Central memory CD8-positive, alpha-beta T cell (primary cell): Measurements from ENCODE around the gene FBRS.
"Not testable (repeated sequence)": the region's sequence is repeated elsewhere in the genome, so short reads cannot be mapped to it uniquely, and the experiment has no call there.

ENCODE experiments used
- ATAC-seq: fragments of 150-1000 bp; cut with Tn5 transposase; replicated peaks from 2 replicates; pipeline ENCODE4 v1.10.0; 2022; ENCODE audit warnings: mild to moderate bottlenecking, moderate FRiP score, moderate number of reproducible peaks; ENCODE audit not compliant: poor library complexity, severe bottlenecking; ENCODE audit errors: extremely low read depth
- DNase-seq, 2 donors: peaks; one replicate each; pipeline ENCODE4 v3.0.0; 2021; ENCODE audit warnings: low spot score in 2 of 2
- H3K27ac Mint-ChIP-seq: one replicate; pipeline ENCODE4 v1.8.0; 2022; ENCODE audit warnings: low read depth, mild to moderate bottlenecking, moderate library complexity, mixed read lengths
- H3K27me3 Mint-ChIP-seq: one replicate; pipeline ENCODE4 v1.8.0; 2022; ENCODE audit warnings: mixed read lengths
- H3K36me3 Mint-ChIP-seq: one replicate; pipeline ENCODE4 v1.8.0; 2022; ENCODE audit warnings: mild to moderate bottlenecking, moderate library complexity, mixed read lengths; ENCODE audit not compliant: insufficient read depth
- H3K4me1 Mint-ChIP-seq: one replicate; pipeline ENCODE4 v1.8.0; 2022; ENCODE audit warnings: mixed read lengths
- H3K4me3 Mint-ChIP-seq: one replicate; pipeline ENCODE4 v1.8.0; 2022; ENCODE audit warnings: mild to moderate bottlenecking, moderate library complexity, mixed read lengths
- H3K9me3 Mint-ChIP-seq: one replicate; pipeline ENCODE4 v1.8.0; 2022; ENCODE audit warnings: mixed read lengths

The FBRS gene

GRCh38 chr16:30698139-30698815 lies 40.0 kb downstream of the FBRS start:
- H3K4me3 Mint-ChIP-seq, result peak overlapping the region; percentile 96

GRCh38 chr16:30698816-30699614 lies 40.8 kb downstream of the FBRS start, which contains the start of gene SRCAP:
Gene SRCAP, plus strand, starts transcription at chr16:30699171. Its CDS starts 1,654 bp downstream, at chr16:30700825.
- ATAC-seq (peak; percentile 10), DNase-seq (peak; percentile 15 to 60)
- no peaks in the 10 kb centered on the region for H3K27me3 Mint-ChIP-seq
- peaks cover 52% of the 10 kb centered on the region for H3K36me3 Mint-ChIP-seq
- peak within 1 kb of the TSS; percentile 96 for H3K4me3 Mint-ChIP-seq
- peak within 1 kb of the TSS; percentile 100 for H3K27ac Mint-ChIP-seq
- H3K4me1 Mint-ChIP-seq, result peaks cover 26% of the 10 kb centered on the region
- no peaks in the 10 kb centered on the region for H3K9me3 Mint-ChIP-seq

More at GRCh38 chr16:30698139-30698815, 40.0 kb downstream of the FBRS start:
- H3K27me3 Mint-ChIP-seq, result no peaks in the 10 kb centered on the region
- DNase-seq (peak; percentile 97 to 99), ATAC-seq (peak; percentile 70)
- no peaks in the 10 kb centered on the region for H3K9me3 Mint-ChIP-seq
- peak overlapping the region; percentile 100 for H3K27ac Mint-ChIP-seq
- H3K4me1 Mint-ChIP-seq, result peaks cover 32% of the 10 kb centered on the region
- H3K36me3 Mint-ChIP-seq, result peaks cover 51% of the 10 kb centered on the region

GRCh38 chr16:30699615-30700099 lies 41.4 kb downstream of the FBRS start:
- ATAC-seq, result no peak
- peak overlapping the region; percentile 96 for H3K4me3 Mint-ChIP-seq
- DNase-seq, result no peak
- H3K27me3 Mint-ChIP-seq, result no peaks in the 10 kb centered on the region
- H3K27ac Mint-ChIP-seq, result peak overlapping the region; percentile 100
- H3K9me3 Mint-ChIP-seq, result no peaks in the 10 kb centered on the region
- H3K36me3 Mint-ChIP-seq, result peaks cover 59% of the 10 kb centered on the region
- peaks cover 26% of the 10 kb centered on the region for H3K4me1 Mint-ChIP-seq

- Mint-ChIP-seq H3K27ac (no peak overlapping the region), H3K9me3 (no peaks in the 10 kb centered on the region), H3K36me3 (peaks cover 63% of the 10 kb centered on the region), H3K4me3 (peak overlapping the region; percentile 96), H3K4me1 (peaks cover 26% of the 10 kb centered on the region), H3K27me3 (no peaks in the 10 kb centered on the region)
- DNase-seq (no peak), ATAC-seq (no peak)
Observed at GRCh38 chr16:30700491-30700890, 42.3 kb downstream of the FBRS start.

GRCh38 chr16:30700971-30701370 lies 42.7 kb downstream of the FBRS start:
- DNase-seq (no peak), ATAC-seq (no peak)
- peaks cover 66% of the 10 kb centered on the region for H3K36me3 Mint-ChIP-seq
- H3K27ac Mint-ChIP-seq, result no peak overlapping the region
- no peaks in the 10 kb centered on the region for H3K27me3 Mint-ChIP-seq
- H3K4me1 Mint-ChIP-seq, result peaks cover 26% of the 10 kb centered on the region
- H3K4me3 Mint-ChIP-seq, result no peak overlapping the region
- H3K9me3 Mint-ChIP-seq, result no peaks in the 10 kb centered on the region

GRCh38 chr16:30703071-30703470 lies 44.8 kb downstream of the FBRS start:
- not testable (repeated sequence) for ATAC-seq, H3K9me3 Mint-ChIP-seq, H3K4me3 Mint-ChIP-seq, H3K27me3 Mint-ChIP-seq, DNase-seq
- H3K4me1 Mint-ChIP-seq, result peaks cover 17% of the 10 kb centered on the region
- H3K27ac Mint-ChIP-seq, result peak overlapping the region; percentile 41
- peaks cover 79% of the 10 kb centered on the region for H3K36me3 Mint-ChIP-seq

- Mint-ChIP-seq H3K4me1 (peaks cover 13% of the 10 kb centered on the region), H3K27me3 (no peaks in the 10 kb centered on the region), H3K36me3 (peaks cover 82% of the 10 kb centered on the region), H3K9me3 (no peaks in the 10 kb centered on the region), H3K4me3 (no peak overlapping the region), H3K27ac (no peak overlapping the region)
- DNase-seq, result no peak
- ATAC-seq, result no peak
Observed at GRCh38 chr16:30703971-30704370, 45.7 kb downstream of the FBRS start.

- DNase-seq (no peak), ATAC-seq (no peak)
- peaks cover 9% of the 10 kb centered on the region for H3K4me1 Mint-ChIP-seq
- no peaks in the 10 kb centered on the region for H3K27me3 Mint-ChIP-seq
- no peak overlapping the region for H3K4me3 Mint-ChIP-seq
- H3K9me3 Mint-ChIP-seq, result no peaks in the 10 kb centered on the region
- no peak overlapping the region for H3K27ac Mint-ChIP-seq
- H3K36me3 Mint-ChIP-seq, result peaks cover 83% of the 10 kb centered on the region
Observed at GRCh38 chr16:30706046-30706445, 47.8 kb downstream of the FBRS start.

GRCh38 chr16:30710971-30711370 lies 52.7 kb downstream of the FBRS start:
- no peak for DNase-seq
- H3K9me3 Mint-ChIP-seq, result no peaks in the 10 kb centered on the region
- no peak overlapping the region for H3K4me3 Mint-ChIP-seq
- no peak overlapping the region for H3K27ac Mint-ChIP-seq
- ATAC-seq, result no peak
- H3K36me3 Mint-ChIP-seq, result peaks cover 89% of the 10 kb centered on the region
- H3K27me3 Mint-ChIP-seq, result no peaks in the 10 kb centered on the region
- H3K4me1 Mint-ChIP-seq, result peaks cover 22% of the 10 kb centered on the region

- peaks cover 92% of the 10 kb centered on the region for H3K36me3 Mint-ChIP-seq
- peaks cover 30% of the 10 kb centered on the region for H3K4me1 Mint-ChIP-seq
- H3K9me3 Mint-ChIP-seq, result no peaks in the 10 kb centered on the region
- H3K27me3 Mint-ChIP-seq, result no peaks in the 10 kb centered on the region
- DNase-seq (no peak), ATAC-seq (no peak)
- H3K27ac Mint-ChIP-seq, result peak overlapping the region; percentile 58
- H3K4me3 Mint-ChIP-seq, result no peak overlapping the region
Observed at GRCh38 chr16:30711712-30712111, 53.5 kb downstream of the FBRS start.

GRCh38 chr16:30715750-30716445 lies 57.7 kb downstream of the FBRS start:
- ATAC-seq (peak; percentile 98), DNase-seq (peak in 1 of 2 donors; percentile 58)
- H3K9me3 Mint-ChIP-seq, result no peaks in the 10 kb centered on the region
- H3K36me3 Mint-ChIP-seq, result peaks cover 85% of the 10 kb centered on the region
- peaks cover 37% of the 10 kb centered on the region for H3K4me1 Mint-ChIP-seq
- no peaks in the 10 kb centered on the region for H3K27me3 Mint-ChIP-seq
- peak overlapping the region; percentile 55 for H3K4me3 Mint-ChIP-seq
- H3K27ac Mint-ChIP-seq, result peak overlapping the region; percentile 95

- Mint-ChIP-seq H3K9me3 (no peaks in the 10 kb centered on the region), H3K27ac (peak overlapping the region; percentile 86), H3K27me3 (no peaks in the 10 kb centered on the region), H3K36me3 (peaks cover 76% of the 10 kb centered on the region), H3K4me1 (peaks cover 43% of the 10 kb centered on the region), H3K4me3 (no peak overlapping the region)
- ATAC-seq (no peak), DNase-seq (no peak)
Observed at GRCh38 chr16:30720086-30720485, 61.9 kb downstream of the FBRS start.
